Vagina (tissue), 2 donors: Measurements from ENCODE around the gene MFSD8.

Experiments
- POLR2A ChIP-seq, 2 donors: fragments of 450-650 bp; IDR thresholded peaks; one replicate each; pipeline ENCODE4 v1.6.1; 2017; ENCODE audit warnings: antibody characterized with exemption in 2 of 2, mild to moderate bottlenecking in 2 of 2, moderate library complexity in 2 of 2
- TF ChIP-seq, protein P1 (sequence below), 3 experiments: fragments of 450-650 bp in 2 of 3; fragments of 200-600 bp in 1 of 3; sonication (generic) in 1 of 3; IDR thresholded peaks; one replicate each; pipeline ENCODE4 v1.5.1; 2017 to 2019; ENCODE audit warnings: antibody characterized with exemption in 3 of 3, mild to moderate bottlenecking in 2 of 3, moderate library complexity in 2 of 3

DNA sequence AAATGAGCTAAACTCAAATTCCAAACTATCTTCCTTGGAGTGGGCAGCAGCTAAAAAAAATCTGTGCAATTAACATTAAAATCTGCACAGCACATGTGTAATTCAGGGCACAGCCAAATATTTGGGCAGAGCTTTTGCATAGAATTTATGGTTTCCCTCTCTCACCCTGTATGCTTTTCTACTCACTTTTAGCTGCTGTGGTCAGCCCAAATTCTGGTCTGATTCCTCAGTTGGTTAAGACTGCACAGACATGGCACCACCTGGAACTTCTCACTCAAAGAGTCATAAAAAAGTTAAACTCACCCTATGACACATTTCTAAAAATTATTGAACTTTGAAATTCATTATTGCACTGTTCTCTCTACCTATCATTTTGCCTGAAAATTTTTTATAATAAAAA is 89.2 kb downstream of the MFSD8 start:
- TF ChIP-seq, protein P1, sequence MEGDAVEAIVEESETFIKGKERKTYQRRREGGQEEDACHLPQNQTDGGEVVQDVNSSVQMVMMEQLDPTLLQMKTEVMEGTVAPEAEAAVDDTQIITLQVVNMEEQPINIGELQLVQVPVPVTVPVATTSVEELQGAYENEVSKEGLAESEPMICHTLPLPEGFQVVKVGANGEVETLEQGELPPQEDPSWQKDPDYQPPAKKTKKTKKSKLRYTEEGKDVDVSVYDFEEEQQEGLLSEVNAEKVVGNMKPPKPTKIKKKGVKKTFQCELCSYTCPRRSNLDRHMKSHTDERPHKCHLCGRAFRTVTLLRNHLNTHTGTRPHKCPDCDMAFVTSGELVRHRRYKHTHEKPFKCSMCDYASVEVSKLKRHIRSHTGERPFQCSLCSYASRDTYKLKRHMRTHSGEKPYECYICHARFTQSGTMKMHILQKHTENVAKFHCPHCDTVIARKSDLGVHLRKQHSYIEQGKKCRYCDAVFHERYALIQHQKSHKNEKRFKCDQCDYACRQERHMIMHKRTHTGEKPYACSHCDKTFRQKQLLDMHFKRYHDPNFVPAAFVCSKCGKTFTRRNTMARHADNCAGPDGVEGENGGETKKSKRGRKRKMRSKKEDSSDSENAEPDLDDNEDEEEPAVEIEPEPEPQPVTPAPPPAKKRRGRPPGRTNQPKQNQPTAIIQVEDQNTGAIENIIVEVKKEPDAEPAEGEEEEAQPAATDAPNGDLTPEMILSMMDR (IDR thresholded peaks at IDR 0.05): no peak
- TF ChIP-seq POLR2A (IDR thresholded peaks at IDR 0.05): no peak
